Activated CD4-positive, CD25-positive, alpha-beta regulatory T cell treated with anti-CD3 and anti-CD28 coated beads, Interleukin-2, amount 50 U/mL, for 72 hours (primary cell): ENCODE results near the gene IFI6.
"Not testable (repeated sequence)": the region's sequence is repeated elsewhere in the genome, so short reads cannot be mapped to it uniquely, and the experiment has no call there.

Experiments
- DNase-seq: peaks from one replicate; pipeline ENCODE4 v3.0.0; 2021

The IFI6 gene

DNA sequence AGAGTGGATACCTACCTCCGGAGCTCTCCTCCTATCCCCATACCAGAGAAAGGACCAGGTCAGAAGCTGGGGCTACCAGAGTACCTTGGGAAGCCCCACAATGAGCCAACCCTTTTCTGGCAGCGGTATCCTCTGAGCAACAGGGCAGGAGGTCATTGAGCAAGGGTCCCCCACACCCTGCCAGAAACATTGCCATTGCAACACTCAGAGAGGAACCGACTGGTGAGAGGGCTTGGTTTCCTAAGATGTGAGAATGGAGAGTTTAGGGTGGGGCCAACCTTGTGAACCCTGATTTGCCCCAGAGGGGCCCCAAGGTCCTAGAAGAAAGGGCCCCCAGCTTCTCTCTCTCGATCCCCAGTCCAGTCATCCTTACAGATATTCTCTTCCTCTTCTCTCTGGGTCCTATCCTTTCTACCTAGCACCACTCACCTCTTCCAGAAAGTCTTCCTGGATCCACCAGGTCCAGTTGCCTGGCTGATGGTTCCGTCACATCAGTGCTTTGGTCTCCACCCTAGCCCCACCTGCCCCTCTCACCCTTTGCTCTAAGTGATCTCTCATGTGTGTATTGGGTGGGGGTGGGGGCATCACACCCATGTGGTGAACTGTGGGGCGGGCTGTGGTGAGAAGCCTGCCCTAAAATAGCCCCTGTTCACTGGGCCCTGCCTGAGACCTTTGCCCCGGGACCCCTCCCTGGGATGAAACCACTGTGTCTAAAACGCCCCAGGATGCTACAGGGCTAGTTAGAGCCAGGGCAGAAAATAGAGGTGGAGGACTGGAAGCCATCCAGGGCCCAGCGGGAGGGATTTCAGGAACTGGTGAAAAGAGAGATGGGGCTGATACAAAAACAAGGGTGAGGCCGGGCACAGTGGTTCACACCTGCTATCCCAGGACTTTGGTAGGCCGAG lies 45.7 kb downstream of the IFI6 start:
- DNase-seq = no peak

DNA sequence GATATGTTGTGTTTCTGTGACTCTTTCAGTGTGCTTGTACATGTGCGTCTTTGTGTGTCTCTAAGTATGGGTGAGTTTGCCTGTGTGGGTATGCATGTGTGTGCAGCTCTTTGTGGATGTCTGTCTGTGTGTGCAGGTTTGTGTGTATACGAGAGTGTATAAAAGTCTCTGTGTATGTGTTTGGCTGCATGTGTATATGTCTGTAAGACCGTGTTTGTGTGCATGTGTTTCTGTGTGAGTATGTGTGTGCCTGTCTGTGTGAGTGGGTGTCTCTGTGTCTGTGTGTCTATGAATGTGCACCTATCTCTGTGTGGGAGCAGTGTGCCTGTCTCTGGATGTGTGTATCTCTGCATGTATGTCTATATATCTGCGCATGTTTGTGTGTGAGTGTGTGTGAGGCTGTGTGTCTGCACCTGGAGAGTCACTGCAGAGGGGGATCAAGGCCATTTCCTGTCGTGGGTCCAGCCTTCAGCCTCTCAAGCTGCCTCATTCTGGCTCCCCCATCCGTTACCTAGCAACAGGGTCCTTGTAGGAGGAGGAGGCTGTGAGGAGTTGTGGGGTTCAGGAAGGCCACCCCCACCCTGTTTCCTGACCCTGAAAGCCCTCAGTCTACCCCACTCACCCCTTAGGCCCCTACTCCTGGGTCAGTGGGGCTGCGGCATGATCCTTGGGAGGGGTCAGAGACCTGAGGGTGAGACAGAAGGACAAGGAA lies 47.4 kb downstream of the IFI6 start:
- DNase-seq = no peak

DNA sequence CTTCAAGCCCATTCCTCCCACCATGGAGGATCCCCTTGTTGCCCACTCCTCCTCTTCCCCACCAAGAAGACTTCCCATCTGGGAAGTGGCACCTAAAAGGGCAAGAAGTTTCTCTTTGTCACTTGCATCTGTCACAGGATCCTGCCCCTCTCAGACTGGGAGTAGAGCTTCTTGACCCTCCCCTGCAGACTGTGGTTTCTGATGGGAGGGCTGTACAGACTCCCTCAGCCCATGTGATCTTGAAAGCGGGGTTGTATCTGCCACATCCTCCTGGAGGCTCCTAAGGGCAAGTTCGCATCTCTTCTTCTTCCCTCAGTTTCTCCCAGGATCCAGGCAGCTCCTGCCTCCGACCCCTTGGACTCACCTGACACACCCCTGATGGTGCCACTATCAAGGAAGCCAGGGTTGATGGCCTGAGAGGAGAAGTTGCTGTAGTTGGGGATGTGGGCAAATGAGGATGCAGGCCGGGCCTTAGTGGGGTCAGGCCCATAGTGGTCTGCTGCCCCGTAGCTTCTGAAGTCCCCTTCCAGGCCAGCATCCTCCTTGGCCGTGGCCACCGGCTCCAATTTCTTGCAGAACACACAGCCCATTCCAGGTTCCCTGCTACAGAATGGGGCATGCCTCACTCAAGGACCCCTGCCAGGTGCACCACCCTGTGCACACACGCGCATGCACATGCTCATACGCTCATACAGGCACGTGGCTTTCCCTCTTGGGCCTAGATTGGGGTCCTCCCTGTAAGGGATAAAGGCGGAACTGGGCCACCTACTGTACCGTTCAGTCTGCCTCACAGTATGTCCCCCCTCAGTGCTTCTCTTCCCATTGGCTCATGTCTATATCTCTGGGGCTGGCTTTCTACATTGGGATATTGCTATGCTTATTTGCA lies 48.4 kb downstream of the IFI6 start:
- DNase-seq = no peak

DNA sequence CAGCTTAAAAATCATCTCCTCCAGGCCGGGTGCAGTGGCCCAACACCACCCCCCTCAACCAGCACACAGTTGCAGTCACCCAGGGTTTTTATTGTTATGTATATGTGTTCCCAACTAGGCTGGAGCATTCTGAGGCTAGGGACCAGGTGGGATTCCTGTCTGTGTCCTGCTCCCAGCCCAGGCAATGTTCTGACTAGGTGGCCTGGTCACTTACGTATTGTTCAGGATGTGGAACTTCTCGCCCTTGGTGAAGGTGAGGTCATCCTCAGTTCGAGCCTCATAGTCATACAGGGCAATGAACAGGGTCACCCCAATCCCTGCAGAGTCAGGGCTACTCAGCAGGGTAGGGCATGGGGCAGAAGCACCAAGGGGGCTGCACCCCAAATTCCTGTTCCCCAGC lies 49.2 kb downstream of the IFI6 start:
- DNase-seq = no peak

DNA sequence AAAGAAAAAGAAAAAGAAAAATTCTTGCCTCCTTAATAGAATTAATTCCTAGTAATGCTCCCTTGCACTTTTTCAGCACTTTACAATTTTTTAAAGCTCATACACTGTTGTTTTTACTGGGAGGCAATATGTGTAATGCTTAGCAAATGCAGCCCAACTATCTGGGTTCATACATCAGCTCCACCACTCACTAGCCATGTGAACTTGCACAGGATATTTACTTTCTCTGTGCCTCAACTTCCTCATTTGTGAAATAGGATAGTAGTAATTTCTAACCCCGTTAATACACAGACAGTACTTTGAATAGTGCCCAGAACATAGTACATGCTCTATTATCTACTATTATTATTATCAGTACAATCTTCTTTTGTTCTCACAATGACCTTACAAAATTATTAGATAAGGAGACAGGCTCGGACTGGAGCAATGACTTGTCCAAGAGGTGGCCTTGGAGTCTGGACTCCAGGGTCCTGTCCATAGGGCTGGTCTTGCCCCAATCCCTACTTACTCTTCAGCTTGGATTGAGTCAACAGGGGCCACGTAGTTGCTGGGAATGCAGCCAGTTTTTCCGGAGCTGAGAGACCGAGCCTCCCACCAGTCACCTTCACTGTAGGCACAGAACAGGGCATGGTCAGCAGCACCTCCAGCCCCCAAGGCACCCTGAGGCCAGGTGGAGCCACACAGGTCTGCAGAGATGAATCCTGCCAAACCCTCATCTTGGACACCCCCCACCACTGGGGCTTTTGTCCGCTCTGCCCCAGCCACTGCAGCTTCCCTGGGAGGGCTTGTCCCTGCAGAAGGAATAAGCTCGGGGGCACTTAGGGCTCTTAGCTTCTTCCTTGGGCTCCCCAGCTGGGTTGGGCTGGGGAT lies 50.7 kb downstream of the IFI6 start:
- DNase-seq = no peak

DNA sequence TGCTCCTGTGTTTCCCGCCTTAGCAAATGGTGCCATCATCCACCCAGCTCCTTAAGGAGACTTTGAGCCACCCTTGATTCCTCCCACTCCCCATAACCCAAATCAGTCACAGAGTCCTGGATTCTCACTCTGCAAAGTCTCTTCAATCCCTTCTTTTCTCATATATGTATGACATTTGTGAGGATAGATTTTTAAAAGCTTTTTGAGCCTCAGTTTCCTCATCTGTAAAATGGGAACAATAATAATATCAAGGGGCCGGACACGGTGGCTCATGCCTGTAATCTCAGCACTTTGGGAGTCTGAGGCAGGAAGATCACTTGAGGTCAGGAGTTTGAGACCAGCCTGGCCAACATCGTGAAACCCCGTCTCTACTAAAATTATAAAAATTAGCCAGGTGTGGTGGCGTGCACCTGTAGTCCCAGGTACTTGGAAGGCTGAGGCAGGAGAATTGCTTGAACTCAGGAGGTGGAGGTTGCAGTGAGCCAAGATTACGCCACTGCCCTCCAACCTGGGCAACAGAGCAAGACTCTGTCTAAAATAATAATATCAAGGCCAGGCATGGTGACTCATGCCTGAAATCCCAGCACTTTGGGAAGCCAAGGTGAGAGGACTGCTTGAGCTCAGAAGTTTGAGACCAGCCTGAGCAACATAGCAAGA lies 52.1 kb downstream of the IFI6 start:
- not testable (repeated sequence) for DNase-seq

DNA sequence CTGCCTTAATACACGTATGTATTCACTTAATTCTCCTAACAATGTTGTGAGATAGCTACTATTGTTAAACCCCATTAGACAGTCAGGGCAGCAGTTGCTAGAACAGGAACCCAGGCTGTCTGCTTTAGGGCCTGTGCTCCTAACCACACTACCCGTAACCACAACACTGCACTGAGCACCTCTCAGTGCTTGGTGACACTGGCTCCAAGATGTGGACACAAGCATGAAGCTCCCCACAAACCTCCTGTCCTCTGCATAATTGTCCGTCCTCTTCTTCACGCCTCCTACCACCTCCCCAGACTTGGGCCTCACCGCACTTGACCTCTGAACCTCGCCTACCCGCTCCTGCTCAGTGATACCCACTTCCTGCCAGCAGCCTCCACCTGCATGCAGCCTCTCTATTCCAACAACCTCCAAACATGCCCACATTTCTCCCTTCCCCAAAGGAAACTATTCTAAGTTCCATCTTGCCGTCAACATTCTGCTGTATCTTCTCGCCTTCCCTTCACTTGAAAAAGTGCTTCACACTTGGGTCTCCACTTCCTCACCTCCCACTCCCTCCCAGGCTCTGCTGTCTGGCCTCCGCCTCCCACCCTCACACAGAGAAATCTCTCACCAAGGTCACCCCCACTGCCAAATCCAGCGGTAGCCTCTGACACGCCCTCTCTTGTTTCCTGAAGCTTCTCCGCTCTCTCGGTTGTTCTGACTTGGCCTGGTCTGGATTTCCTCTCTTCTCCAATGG lies 53.5 kb downstream of the IFI6 start:
- no peak for DNase-seq

DNA sequence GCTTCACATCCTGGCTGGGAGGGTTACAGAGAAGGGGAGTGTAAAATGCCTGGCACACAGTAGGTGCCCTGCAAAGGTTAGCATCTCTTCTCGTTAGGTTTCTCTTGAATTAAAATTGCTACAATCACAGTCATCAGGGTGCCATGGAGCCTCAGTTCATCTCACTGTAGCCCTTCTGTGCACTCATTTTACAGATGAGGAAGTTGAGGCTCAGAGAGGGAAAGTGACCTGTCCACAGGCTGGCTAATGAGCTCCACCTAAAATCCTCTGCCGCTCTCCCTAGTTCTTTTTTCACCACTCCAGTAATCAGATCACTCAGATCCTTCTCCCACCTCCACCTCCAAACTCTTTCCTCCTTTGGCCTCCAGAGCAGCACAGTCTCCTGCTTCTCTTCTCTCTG lies 54.6 kb downstream of the IFI6 start:
- no peak for DNase-seq

DNA sequence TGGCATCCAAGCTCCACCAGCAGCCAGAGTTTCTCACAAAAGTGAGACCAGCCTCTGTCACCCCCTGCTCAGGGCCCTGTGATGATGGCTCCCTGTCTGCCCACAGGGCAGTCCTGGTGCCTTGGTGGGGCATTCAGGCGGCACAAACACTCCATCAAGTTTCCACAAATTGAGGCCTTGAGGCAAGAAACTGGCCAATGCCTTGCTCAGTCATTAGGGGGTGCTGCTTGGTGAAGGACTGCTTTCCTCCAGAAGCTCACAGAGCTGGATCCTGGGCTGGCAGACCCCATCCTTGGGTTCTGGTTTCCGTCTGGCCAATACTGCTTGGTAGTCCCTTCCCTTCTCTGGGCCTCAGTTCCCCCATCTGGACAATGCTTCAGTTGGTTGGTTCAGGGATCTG lies 55.6 kb downstream of the IFI6 start:
- no peak for DNase-seq
